SU-DHL-6 (cell line): ENCODE data around the gene SELENOS.

ENCODE experiments used
- H2AFZ ChIP-seq: fragments of 200-600 bp; sonication (generic); 2 replicates; pipeline ENCODE4 v1.6.1; 2014; ENCODE audit warnings: low read depth, mild to moderate bottlenecking, moderate library complexity, mixed read lengths, antibody characterized with exemption, low read length; ENCODE audit not compliant: severe bottlenecking
- H3F3A ChIP-seq: fragments of 200-600 bp; shearing (Covaris generic); 2 replicates; pipeline ENCODE4 v1.6.0; 2016; ENCODE audit warnings: antibody characterized with exemption, mild to moderate bottlenecking; ENCODE audit not compliant: insufficient read depth
- H3K27ac ChIP-seq: fragments of 200-600 bp; sonication (generic); 2 replicates; pipeline ENCODE4 v1.5.1; 2016; ENCODE audit warnings: low read depth, mild to moderate bottlenecking, low read length, moderate library complexity, mixed read lengths
- H3K27me3 ChIP-seq: fragments of 200-600 bp; sonication (generic), shearing (Covaris generic); 2 replicates; pipeline ENCODE4 v1.6.0; 2014; ENCODE audit warnings: mild to moderate bottlenecking, low read length
- H3K36me3 ChIP-seq: fragments of 200-600 bp; sonication (generic); 2 replicates; pipeline ENCODE4 v1.6.1; 2014; ENCODE audit warnings: mild to moderate bottlenecking, low read length, mixed read lengths
- H3K4me2 ChIP-seq: fragments of 300-600, 200-600 bp; shearing (Covaris generic), sonication (generic); 2 replicates; pipeline ENCODE4 v1.6.0; 2014; ENCODE audit warnings: low read length, low read depth, mild to moderate bottlenecking; ENCODE audit not compliant: poor library complexity, severe bottlenecking
- H3K4me3 ChIP-seq: fragments of 200-600 bp; sonication (generic); 2 replicates; pipeline ENCODE4 v1.5.1; 2014; ENCODE audit warnings: antibody characterized with exemption, low read length, mild to moderate bottlenecking, mixed read lengths; ENCODE audit not compliant: insufficient read depth, poor library complexity, severe bottlenecking
- H3K79me2 ChIP-seq: fragments of 200-600 bp; sonication (generic); 2 replicates; pipeline ENCODE4 v1.6.1; 2014; ENCODE audit warnings: mild to moderate bottlenecking, low read length, moderate library complexity; ENCODE audit not compliant: insufficient read depth
- H3K9ac ChIP-seq: fragments of 200-600 bp; sonication (generic); 2 replicates; pipeline ENCODE4 v1.7.0; 2014; ENCODE audit warnings: mild to moderate bottlenecking, low read length
- H3K9me2 ChIP-seq: fragments of 200-600 bp; sonication (generic); replicated peaks from 2 replicates; pipeline ENCODE4 v1.6.1; 2014; ENCODE audit warnings: low read length; ENCODE audit not compliant: insufficient read depth
- H3K9me3 ChIP-seq: fragments of 200-600 bp; sonication (generic); 2 replicates; pipeline ENCODE4 v1.6.1; 2014; ENCODE audit warnings: low read length, mixed read lengths; ENCODE audit not compliant: insufficient read depth
- H4K20me1 ChIP-seq: fragments of 200-600 bp; sonication (generic); 2 replicates; pipeline ENCODE4 v1.6.1; 2014; ENCODE audit warnings: low read depth, mild to moderate bottlenecking, antibody characterized with exemption, low read length, moderate library complexity, mixed read lengths
- EZH2phosphoT487 ChIP-seq: fragments of 200-600 bp; sonication (generic), shearing (Covaris generic); conservative IDR thresholded peaks from 2 replicates; pipeline ENCODE4 v1.6.1; 2018; ENCODE audit warnings: mild to moderate bottlenecking, antibody characterized with exemption, low read length, moderate library complexity, mixed read lengths
- TF ChIP-seq, protein P1 (sequence below): fragments of 200-600 bp; sonication (generic); IDR thresholded peaks from one replicate; pipeline ENCODE4 v1.5.1; 2017; ENCODE audit warnings: antibody characterized with exemption, mild to moderate bottlenecking, low read length, moderate library complexity; ENCODE audit not compliant: insufficient read depth, poor library complexity, severe bottlenecking

SELENOS gene

GRCh38 chr15:101325263-101326025 lies 48.2 kb upstream of the SELENOS start:
- H3K9me3 ChIP-seq = no peaks in the 10 kb centered on the region
- no peaks in the 10 kb centered on the region for H3K36me3 ChIP-seq

DNA sequence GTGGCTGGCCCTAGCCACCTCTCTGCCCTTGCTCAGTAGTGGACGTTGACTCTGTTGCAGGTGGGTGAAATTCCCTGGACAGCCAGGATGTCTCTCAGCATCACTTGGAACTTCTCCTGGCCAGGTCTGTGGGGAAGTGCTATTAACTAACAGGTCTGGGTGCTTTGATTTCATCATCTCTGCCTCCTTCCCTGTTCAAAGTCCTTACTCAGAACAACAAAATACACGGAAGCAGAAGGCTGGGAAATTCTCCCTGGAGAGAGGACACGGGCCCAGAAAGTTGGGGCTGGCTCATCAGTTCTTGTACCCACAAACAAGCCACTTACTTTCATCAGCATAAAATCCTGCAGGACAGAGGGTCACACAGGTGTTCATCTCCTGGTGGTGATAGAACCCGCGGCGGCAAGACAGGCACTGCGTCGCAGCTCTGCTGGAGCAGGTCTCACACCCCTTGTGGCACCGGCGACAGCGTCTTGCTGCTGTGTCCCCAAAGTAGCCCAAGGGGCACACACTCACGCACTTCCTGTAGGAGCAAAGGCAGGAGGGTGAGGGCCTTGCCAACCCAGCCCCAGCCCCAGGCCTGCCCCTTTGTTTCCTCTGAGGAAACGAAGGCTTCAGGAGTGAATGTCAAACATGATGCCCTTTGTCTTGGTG lies 47.4 kb upstream of the SELENOS start:
- no peaks in the 10 kb centered on the region for H3K36me3 ChIP-seq
- H3F3A ChIP-seq = no peaks in the 10 kb centered on the region
- H3K27me3 ChIP-seq = no peaks in the 10 kb centered on the region
- H3K79me2 ChIP-seq = no peaks in the 10 kb centered on the region
- no peak overlapping the region for H3K9ac ChIP-seq
- H4K20me1 ChIP-seq = no peaks in the 10 kb centered on the region
- no peak overlapping the region for H3K4me2 ChIP-seq
- no peak overlapping the region for H3K27ac ChIP-seq
- H3K9me2 ChIP-seq = no peaks in the 10 kb centered on the region
- no peak overlapping the region for H3K4me3 ChIP-seq
- TF ChIP-seq, protein P1, sequence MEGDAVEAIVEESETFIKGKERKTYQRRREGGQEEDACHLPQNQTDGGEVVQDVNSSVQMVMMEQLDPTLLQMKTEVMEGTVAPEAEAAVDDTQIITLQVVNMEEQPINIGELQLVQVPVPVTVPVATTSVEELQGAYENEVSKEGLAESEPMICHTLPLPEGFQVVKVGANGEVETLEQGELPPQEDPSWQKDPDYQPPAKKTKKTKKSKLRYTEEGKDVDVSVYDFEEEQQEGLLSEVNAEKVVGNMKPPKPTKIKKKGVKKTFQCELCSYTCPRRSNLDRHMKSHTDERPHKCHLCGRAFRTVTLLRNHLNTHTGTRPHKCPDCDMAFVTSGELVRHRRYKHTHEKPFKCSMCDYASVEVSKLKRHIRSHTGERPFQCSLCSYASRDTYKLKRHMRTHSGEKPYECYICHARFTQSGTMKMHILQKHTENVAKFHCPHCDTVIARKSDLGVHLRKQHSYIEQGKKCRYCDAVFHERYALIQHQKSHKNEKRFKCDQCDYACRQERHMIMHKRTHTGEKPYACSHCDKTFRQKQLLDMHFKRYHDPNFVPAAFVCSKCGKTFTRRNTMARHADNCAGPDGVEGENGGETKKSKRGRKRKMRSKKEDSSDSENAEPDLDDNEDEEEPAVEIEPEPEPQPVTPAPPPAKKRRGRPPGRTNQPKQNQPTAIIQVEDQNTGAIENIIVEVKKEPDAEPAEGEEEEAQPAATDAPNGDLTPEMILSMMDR = no peak
- TF ChIP-seq EZH2phosphoT487 = no peak
- no peak overlapping the region for H2AFZ ChIP-seq
- H3K9me3 ChIP-seq = no peaks in the 10 kb centered on the region

More at GRCh38 chr15:101325263-101326025, 48.2 kb upstream of the SELENOS start:
- Histone ChIP-seq H4K20me1 (no peaks in the 10 kb centered on the region), H3K79me2 (no peaks in the 10 kb centered on the region), H3K4me2 (no peak overlapping the region), H3K9me2 (no peaks in the 10 kb centered on the region), H3F3A (no peaks in the 10 kb centered on the region), H3K27ac (no peak overlapping the region), H3K27me3 (no peaks in the 10 kb centered on the region), H3K4me3 (no peak overlapping the region), H2AFZ (no peak overlapping the region), H3K9ac (no peak overlapping the region)
- TF ChIP-seq EZH2phosphoT487 = no peak
- TF ChIP-seq, protein P1 = no peak

GRCh38 chr15:101323793-101324523 lies 46.7 kb upstream of the SELENOS start:
- no peak overlapping the region for H3K9ac ChIP-seq
- H3K4me3 ChIP-seq = no peak overlapping the region
- no peak for TF ChIP-seq EZH2phosphoT487
- TF ChIP-seq, protein P1 = no peak
- no peak overlapping the region for H2AFZ ChIP-seq
- H3K27me3 ChIP-seq = no peaks in the 10 kb centered on the region
- no peaks in the 10 kb centered on the region for H3K9me2 ChIP-seq
- no peaks in the 10 kb centered on the region for H3K9me3 ChIP-seq
- no peaks in the 10 kb centered on the region for H3F3A ChIP-seq
- no peaks in the 10 kb centered on the region for H3K36me3 ChIP-seq
- H3K27ac ChIP-seq = no peak overlapping the region
- H4K20me1 ChIP-seq = no peaks in the 10 kb centered on the region
- H3K4me2 ChIP-seq = no peak overlapping the region
- H3K79me2 ChIP-seq = no peaks in the 10 kb centered on the region
